ENCODE measurements around the gene SPIB.

Gene SPIB

DNA sequence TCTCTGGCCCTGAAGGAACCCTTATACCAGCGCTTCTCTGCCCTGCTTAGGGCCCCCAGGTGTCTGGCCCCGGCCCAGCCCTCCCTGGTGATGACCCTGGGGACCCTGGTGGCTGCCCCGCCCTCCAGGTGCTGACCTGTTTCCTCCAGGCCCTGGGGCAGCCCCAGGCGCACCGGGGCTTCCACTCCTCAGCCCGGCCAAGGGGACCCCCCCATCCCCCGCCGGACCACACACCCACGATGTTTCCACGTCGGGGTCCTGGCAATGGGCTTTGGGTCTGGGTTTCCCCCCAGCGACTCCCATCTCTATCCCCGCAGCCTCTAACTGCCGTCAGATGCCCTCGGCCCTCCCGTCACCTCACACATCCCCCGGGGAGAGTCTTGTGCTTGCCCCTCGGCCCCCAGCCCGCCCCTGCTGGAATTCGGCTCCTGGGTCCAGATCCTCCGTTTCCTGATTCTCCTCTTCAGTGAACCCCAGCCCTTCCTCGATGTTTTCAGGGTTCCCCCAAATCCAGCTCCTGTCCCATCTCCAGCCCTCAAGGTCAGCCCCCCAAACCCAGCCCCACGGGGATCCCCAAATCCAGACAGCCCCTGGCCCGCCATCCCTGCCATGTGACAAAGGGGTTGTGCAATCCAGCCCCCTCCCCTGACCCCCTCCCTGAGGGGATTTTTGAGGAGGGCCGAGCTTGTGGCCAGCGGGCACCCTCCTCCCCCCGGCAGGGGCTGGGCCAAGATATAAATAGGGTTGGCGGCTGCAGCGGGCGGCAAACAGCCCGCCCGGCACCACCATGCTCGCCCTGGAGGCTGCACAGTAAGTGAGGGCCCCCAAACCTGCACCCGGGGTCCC, at the start of gene SPIB:
Gene SPIB (plus strand): TSS at position 763 of the 846 bp plus-strand sequence. CDS start 25 bp downstream, at position 788.
- no peak within 1 kb of the TSS for H3K27ac ChIP-seq
- H3K27me3 ChIP-seq (ENCODE audit: insufficient read depth, low read depth, severe bottlenecking), result no peaks in the 10 kb centered on the region
- H3K9me3 ChIP-seq (ENCODE audit: severe bottlenecking), result no peaks in the 10 kb centered on the region
- no peak for DNase-seq
- no peak within 1 kb of the TSS for H3K4me3 ChIP-seq (ENCODE audit: low read depth, low read length)
- H3K36me3 ChIP-seq, result peaks cover 14% of the 10 kb centered on the region
- TF ChIP-seq, protein P1, sequence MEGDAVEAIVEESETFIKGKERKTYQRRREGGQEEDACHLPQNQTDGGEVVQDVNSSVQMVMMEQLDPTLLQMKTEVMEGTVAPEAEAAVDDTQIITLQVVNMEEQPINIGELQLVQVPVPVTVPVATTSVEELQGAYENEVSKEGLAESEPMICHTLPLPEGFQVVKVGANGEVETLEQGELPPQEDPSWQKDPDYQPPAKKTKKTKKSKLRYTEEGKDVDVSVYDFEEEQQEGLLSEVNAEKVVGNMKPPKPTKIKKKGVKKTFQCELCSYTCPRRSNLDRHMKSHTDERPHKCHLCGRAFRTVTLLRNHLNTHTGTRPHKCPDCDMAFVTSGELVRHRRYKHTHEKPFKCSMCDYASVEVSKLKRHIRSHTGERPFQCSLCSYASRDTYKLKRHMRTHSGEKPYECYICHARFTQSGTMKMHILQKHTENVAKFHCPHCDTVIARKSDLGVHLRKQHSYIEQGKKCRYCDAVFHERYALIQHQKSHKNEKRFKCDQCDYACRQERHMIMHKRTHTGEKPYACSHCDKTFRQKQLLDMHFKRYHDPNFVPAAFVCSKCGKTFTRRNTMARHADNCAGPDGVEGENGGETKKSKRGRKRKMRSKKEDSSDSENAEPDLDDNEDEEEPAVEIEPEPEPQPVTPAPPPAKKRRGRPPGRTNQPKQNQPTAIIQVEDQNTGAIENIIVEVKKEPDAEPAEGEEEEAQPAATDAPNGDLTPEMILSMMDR (IDR thresholded peaks at IDR 0.05; ENCODE audit: low read depth, low read length), result no peak

DNA sequence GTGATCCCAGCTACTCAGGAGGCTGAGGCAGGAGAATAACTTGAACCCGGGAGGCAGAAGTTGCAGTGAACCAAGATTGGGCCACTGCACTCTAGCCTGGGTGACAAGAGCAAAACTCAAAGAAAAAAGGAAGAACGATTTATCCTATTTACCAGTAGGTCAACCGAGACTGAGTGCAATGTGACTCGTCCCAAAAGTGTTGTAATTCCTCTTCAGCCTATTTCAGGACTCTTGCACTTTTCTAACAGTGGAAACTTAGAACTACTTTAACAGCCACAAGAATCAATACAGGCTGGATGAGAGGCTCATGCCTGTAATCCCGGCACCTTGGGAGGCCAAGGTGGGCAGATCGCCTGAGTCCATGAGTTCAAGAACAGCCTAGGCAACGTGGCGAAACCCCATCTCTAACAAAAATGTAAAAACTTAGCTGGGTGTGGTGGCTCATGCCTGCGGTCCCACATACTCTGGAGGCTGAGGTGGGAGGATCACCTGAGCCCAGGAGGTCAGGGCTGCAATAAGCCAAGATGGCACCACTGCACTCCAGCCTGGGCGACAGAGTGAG, 46.7 kb upstream of the SPIB start:
- Histone ChIP-seq H3K36me3 (no peaks in the 10 kb centered on the region), H3K9me3 (ENCODE audit: severe bottlenecking) (no peaks in the 10 kb centered on the region), H3K4me3 (ENCODE audit: low read depth, low read length) (no peak overlapping the region), H3K27ac (no peak overlapping the region), H3K27me3 (ENCODE audit: insufficient read depth, low read depth, severe bottlenecking) (no peaks in the 10 kb centered on the region)
- TF ChIP-seq, protein P1 (IDR thresholded peaks at IDR 0.05; ENCODE audit: low read depth, low read length), result no peak
- DNase-seq, result no peak

DNA sequence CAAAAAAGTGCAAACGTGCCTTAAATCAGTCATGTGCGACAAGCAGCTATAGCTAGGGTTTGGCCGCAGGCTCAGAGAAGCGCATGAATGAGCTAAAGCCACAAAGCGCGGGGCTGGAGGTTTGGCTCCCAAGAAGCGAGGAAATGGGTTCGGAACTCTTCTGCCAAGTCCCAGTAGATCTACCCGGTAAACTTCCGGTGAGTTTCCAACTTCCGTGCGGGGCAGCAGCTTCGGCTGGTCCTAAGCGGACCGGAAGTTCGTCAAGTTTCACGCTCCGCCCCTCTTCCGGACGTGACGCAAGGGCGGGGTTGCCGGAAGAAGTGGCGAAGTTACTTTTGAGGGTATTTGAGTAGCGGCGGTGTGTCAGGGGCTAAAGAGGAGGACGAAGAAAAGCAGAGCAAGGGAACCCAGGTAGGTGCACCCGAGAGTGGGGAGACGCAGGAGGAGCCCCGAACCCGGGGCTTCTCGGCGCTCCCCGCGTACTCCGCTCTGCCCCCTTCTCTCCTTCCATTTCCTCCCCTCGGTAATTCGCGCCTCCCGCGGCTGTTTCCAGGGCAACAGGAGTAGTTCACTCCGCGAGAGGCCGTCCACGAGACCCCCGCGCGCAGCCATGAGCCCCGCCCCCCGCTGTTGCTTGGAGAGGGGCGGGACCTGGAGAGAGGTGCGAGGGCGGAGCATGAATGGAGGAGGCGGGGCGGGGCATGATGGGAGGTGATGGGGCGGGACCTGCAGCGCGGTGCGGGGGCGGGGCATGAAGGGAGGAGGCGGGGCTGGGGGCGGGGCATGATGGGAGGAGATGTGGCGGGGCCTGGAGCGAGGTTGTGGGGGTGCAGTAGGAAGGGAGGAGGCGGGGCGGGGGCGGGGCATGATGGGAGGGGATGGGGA, 42.3 kb upstream of the SPIB start, which contains the start of gene NR1H2:
Gene NR1H2 (plus strand): TSS at position 292 of the 885 bp plus-strand sequence. CDS start 1,149 bp downstream, outside the sequence.
- Histone ChIP-seq H3K9me3 (ENCODE audit: severe bottlenecking) (no peaks in the 10 kb centered on the region), H3K27me3 (ENCODE audit: insufficient read depth, low read depth, severe bottlenecking) (no peaks in the 10 kb centered on the region), H3K27ac (peak within 1 kb of the TSS; percentile 93), H3K36me3 (peaks cover 39% of the 10 kb centered on the region), H3K4me3 (ENCODE audit: low read depth, low read length) (peak within 1 kb of the TSS; percentile 96)
- TF ChIP-seq, protein P1 (IDR thresholded peaks at IDR 0.05; ENCODE audit: low read depth, low read length), result no peak
- DNase-seq, result peak; percentile 95

DNA sequence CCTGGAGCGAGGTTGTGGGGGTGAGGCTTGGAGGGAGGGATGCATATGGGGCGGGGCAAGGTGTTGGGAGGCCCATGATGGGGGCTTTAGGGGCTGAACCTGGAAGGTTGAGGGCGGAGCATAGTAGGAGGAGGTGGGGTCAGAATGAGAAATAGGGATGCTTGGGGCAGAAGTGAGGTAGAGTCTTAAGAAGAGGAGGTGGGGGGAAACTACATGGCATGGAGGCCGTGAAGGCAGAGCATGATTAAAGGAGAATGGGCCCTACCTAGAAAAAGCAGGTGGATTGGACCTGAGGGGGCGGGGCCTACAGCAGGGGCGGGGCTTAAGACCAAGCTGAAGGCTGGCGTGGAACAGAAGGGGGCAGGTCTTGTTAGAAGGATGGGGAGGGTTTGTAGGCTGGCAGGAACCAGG, 41.7 kb upstream of the SPIB start:
- H3K9me3 ChIP-seq (ENCODE audit: severe bottlenecking), result no peaks in the 10 kb centered on the region
- H3K27me3 ChIP-seq (ENCODE audit: insufficient read depth, low read depth, severe bottlenecking), result no peaks in the 10 kb centered on the region
- H3K27ac ChIP-seq, result no peak overlapping the region
- peaks cover 43% of the 10 kb centered on the region for H3K36me3 ChIP-seq
- peak; percentile 50 for DNase-seq
- no peak overlapping the region for H3K4me3 ChIP-seq (ENCODE audit: low read depth, low read length)
- TF ChIP-seq, protein P1 (IDR thresholded peaks at IDR 0.05; ENCODE audit: low read depth, low read length), result no peak

DNA sequence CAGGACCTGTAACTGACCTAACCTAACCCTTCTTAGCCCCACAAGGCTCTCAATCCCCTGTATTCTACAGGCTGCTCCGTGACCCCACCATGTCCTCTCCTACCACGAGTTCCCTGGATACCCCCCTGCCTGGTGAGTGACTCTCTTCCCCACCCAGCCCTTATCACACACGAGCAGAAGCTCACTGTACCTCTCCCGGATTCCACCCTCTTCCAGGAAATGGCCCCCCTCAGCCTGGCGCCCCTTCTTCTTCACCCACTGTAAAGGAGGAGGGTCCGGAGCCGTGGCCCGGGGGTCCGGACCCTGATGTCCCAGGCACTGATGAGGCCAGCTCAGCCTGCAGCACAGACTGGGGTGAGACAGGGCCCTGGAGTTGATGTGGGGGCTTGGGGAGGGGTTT, 41.2 kb upstream of the SPIB start:
- no peak overlapping the region for H3K27ac ChIP-seq
- no peaks in the 10 kb centered on the region for H3K9me3 ChIP-seq (ENCODE audit: severe bottlenecking)
- TF ChIP-seq, protein P1 (IDR thresholded peaks at IDR 0.05; ENCODE audit: low read depth, low read length), result no peak
- H3K36me3 ChIP-seq, result peaks cover 47% of the 10 kb centered on the region
- DNase-seq, result no peak
- H3K4me3 ChIP-seq (ENCODE audit: low read depth, low read length), result no peak overlapping the region
- no peaks in the 10 kb centered on the region for H3K27me3 ChIP-seq (ENCODE audit: insufficient read depth, low read depth, severe bottlenecking)
